NCI-H128 (cell line): ENCODE measurements around the gene CRY1.

Source experiments
- DNase-seq: peaks from one replicate; lab custom pipeline; 2025; ENCODE audit not compliant: unreplicated experiment; lab: John Stamatoyannopoulos, UW

CRY1 gene

DNA sequence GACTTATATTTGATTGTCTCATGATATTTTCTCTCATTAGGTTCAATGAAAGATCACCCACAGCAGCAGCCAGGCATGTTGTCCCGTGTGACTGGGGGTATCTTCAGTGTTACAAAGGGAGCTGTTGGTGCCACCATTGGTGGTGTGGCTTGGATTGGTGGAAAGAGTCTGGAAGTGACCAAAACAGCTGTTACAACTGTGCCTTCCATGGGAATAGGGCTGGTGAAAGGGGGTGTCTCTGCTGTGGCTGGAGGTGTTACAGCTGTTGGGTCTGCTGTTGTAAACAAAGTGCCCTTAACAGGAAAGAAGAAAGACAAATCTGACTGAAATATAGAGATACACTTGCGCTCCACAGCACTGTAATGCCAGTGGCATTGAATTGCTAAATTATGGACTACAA lies 122.3 kb downstream of the CRY1 start:
- no peak for DNase-seq

DNA sequence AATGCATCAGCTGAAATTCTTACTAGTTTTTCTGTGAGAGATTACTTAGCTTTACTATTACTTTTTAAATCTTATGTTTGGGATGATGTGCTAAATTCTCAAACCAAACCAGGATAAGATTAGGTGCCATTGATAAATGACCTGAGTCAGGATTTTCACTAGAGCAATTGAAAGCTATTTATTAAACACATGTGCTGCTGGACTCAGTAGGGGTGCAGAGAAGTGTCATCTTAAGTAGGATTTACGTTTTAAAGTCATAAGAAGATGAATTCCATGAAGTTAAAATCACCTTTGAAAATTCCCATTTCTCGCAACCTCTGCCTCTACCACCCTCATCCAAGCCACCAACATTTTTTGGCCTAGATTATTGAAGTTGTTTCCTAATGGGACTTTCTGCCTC lies 128.8 kb downstream of the CRY1 start:
- no peak for DNase-seq

DNA sequence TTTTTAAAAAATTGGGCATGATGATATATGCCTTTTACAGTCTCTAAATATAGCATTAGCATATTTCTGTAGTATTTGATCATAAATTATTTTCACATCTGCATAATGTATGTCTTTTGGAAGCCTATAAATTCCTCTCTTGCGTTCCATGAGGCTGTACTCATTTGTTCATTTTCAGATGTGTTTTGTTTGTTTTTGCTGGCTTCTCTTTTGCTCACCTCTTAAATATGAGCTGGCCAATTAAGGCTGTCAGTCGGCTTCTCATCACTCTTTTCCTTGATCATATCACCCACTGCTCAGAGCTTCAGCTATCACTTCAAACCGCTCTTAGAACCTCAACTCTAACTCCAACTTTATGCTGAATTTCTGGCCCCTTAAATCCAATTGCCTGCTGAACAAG lies 131.1 kb downstream of the CRY1 start:
- DNase-seq = no peak

DNA sequence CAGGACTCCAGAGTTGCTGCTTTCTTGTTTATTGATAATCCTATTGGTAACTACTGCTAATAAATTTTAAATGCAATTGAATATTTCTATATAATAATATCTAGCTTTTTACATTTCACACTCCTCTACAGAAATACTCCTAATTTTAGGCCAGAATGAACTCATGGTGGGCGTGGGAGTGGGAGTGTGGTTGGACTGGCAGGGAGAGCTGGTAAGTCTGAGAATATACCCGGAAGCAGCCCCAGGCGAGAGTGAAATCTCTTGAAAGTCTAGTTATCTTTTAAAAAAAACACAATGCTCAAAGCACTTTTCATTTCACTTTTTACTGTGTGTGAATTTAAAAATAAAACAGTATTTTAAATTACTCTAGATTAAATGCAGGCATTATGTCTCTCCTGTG lies 132.9 kb downstream of the CRY1 start:
- no peak for DNase-seq

DNA sequence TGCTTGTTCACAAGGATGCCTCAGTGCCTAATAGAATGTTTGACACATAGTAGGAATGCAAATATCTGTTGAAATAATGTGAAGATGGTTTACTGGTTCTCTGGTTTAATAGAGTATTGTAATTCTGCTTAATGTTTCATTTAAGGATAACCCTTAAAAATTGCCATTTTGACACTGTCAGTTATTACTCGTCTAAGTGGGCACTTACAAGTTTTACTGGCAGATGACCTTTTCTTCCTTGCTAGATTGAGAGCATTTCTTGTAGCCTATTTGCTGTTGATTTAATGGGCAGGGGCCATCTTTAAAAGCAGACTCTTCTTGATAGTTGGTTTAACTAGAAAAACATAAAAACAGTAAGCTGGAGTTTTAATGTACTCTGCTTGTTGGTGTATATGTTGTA lies 135.8 kb downstream of the CRY1 start:
- DNase-seq = no peak

DNA sequence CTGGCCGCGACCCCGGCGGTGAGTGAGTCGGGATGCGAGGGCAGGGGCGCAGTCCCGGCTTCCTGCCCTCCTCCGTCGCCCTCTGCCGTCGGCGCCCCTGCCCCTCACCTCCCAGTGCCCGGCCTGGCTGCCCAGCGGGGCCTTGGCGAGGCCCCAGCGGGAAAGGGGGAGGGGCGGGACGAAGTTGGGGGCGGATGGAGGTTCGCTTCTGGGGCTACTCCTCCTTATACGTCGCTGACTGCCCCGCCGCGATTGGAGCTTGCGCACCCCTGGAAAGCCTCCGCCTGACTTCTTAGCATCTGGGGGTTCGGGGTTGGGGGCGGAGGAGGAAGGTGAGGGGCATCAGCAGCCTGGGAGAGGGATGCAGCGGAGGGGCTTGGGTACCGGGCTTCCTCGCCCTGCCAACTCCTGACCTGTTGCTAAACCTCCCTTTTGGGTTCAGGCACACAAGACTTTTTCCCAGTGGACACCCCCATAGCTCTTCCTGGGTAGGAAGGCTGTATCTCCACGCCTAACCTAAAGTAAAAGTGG lies 137.2 kb downstream of the CRY1 start:
- DNase-seq = no peak

DNA sequence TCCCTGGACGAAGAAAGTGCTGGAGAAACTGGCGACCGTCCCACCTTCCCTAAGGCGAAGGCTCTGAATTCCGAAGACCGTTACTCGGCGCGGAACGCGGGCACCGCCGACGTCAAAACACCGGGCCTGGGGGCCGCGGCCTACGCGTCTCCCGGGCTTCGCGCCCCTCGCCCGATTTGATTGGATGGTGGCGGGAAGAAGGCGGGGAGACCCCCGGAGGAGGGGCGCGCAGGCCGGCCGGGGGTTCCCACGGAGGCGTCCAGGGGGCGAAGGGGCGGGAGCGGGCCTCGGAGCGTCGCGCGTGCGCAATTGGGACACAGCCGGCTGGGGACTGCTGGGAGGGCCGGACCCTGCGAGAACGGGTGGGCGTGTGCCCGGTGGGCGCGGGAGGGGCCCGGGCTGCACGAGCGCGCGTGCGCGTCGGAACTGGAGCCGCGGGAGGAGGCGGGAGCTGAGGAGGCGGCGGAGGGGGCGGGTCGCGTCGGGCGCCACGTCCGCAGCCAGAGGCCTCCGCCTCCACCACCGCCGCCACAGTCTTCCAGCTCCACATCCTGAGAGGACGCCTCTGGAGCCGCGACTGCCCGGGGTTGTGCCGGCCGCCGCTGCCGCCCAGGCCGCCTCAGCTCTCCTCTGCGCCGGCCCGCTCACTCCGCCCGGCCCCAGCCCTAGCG lies 137.8 kb downstream of the CRY1 start, which contains the start of gene TMEM263:
TSS of gene TMEM263 (plus strand) at position 531 of the 671 bp plus-strand sequence. CDS start 11,210 bp downstream, outside the sequence.
- DNase-seq = peak; percentile 91

DNA sequence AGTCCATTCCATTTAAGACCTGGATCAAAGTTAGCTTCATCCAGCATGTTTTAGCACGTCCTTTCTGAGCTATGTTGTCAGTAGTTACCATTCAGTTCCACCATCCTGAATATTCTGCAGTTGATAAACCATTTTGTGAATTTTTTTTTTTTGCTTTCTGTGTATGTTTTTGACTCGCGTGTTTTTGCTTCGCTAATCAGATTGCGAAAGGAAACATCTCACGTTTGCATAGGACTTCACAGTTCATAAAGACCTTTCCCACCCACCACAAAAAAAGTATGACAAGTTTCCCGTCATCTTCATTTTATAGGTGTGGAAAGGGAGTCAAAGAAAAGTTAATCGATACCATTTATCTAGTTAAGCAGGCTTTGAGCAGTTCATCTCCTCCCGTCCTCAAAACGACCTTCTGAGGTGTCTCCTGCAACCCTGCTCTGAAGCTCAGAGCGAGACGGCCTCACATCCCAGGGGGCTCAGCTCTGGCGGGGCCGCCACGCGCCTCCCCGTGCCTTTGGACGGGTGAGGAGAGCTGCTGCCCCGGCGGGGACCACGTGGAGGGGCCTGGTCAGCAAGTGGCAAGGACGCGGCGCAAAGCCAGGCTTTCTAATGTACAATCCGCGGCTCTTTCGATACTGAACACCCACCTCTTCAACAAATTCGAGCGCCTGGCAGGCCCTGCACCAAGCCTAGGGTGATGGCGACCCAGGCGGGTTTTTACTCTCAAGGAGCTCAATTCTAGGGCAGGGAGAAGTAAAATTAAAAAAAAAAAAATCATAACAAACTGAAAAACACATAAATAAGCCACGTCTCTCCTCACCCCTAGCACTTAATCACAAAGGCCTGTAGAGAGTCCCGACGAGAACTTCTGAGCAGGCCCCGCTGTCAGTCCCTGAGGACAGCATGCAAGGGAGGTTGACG lies 138.6 kb downstream of the CRY1 start:
- no peak for DNase-seq

DNA sequence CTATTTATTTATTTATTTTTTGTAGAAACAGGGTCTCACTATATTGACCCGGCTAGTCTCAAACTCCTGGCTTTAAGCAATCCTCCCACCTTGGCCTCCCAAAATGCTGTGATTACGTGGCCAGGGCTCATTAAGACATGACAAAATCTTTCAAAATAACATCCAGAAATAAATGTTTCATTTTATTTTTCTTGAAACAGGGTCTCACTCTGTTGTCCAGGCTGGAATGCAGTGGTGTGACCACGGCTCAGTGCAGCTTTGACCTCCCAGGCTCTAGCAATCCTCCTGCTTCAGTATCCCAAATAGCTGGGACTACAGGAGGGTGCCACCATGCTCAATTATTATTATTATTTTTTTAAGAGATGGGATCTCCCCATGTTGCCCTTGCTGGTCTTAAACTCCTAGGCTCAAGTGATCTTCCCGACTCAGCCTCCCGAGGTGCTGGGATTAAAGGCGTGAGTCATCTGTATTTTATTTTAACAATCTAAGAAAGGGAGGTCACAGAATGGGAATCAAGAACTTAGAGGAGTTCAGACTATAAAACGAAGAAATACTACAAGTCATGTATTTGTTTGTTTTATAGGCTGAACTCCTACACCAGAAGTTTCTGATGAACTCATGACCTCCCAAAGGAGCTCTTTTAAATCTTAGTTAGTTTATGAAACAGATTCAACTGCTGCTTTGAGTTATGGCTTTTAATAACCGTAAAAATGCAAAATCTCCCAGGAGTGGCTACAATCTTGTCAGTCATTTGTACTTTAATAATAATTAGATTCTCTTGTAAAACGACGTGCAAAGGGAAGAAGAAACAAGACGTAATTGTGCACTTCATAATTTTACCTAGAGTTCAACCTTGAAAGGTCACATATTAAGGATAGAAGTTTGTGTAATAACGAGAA lies 139.7 kb downstream of the CRY1 start:
- no peak for DNase-seq

DNA sequence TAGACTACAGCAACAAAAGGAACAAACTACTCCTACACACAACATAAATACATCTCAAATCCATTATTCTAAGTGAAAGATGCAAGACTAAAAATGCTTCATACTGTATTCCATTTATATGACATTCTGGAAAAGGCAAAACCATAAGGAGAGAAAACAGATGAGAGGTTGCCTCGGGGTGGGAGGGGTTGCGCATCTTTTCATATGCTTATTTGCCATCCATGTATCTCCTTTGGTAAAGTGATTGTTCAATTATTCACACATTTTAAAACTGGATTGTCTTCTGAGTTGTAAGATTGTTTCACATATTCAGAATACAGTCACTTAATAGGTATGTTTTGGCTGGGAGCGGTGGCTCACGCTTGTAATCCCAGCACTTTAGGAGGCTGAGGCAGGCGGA lies 142.8 kb downstream of the CRY1 start:
- DNase-seq = no peak

DNA sequence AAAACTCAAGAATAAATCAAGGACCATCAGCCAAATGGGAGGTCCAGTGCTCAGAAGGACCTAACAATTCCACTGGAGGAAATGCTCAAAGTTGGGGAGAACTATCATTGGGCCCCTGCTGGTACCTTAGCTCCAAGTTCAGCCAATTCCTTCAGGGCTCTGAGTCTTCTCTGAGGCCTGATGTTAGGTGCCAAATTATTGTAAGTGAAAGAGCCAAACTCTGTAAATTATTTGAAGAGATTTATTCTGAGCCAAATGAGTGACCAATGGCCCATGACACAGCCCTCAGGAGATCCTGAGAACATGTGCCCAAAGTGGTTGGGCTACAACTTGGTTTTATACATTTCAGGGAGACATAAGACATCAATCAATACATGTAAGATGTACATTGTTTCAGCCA lies 145.9 kb downstream of the CRY1 start:
- DNase-seq = no peak

DNA sequence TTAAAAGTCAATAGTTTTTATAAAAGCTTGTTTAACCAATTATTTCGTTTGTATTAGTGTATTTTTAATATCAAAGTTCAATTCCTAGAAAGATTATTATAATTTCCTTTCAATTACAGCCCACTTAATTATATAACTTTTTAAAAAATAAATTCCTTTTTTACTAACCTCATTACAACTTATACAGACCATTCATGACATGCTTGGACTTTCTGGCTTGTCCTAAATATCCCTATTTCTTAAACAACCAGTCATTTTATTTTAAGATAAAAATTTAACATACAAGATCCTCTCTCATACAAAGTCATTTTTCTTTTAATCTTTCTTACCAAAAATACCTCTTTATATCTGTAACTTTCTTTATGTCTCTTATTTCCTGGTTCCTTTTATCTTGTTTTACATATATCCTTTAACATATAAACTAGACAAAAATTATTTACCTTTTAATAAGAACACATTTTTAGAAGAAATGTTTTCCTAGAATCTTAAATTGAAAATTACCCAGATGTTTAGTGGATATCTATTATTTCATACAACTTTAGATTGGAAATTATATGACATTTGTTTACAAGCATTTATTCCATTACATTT lies 148.0 kb downstream of the CRY1 start:
- no peak for DNase-seq

DNA sequence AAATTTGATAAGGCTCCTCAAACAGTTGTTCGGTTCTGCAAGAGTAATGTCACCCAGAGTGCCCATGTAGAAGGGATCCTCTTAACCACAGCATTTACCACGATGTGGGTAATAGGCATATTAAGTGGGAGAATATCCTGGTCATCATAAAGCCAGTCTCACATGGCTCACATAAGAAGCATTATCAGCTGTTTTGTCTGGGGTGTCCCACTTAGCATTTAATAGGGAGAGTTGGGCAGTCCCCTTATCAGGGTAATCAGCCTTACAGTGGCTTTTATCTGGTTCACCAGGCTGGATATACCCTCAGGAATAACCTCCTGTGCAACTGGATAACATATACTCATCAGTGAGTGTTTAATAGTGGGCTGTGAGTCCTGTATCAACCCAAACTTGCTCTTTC lies 150.6 kb downstream of the CRY1 start:
- no peak for DNase-seq

DNA sequence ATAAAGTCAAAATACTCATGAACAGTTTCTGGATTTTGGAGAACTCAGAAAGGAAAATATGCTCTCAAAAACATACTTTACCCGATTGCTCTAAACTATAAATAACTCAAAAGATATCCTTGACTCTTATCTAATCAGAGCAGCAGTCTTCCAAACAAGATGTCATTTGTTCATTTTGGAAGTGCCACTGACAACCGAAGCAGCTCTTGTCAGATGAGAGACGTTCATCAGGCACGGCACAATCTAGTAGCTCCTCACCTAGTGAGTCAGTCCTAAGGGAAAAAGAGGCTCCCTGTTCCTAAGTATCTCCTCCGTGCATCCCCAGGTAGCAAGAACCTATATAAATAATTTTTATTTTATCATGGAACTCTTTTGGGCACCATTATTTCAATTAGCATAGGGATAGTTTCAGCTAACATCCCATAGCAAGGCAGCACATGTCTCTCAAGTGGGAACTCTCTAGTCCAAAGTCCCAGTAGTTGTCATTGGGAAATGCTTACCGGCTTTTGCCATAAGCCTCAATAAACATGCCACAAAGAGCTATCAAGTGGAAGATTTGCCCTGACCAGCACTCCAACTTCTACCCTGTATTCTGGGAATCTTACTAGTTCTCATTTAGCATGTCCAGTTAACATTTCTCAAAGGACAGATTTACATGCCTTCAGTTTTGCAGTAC lies 151.7 kb downstream of the CRY1 start:
- DNase-seq = no peak
